Sigmoid colon (tissue), 7 donors: ENCODE results near the gene ZC3H13. TPM values are rescaled to one million over a fixed set of nuclear protein-coding genes. Genes with fewer than 3 reads are reported as not detected.

Source experiments
- DNase-seq: peaks from one replicate; pipeline ENCODE4 v3.0.0-alpha.2; 2019
- H3K27ac ChIP-seq, 4 donors: fragments of 200-600 bp; sonication (generic); one replicate each; pipeline ENCODE4 v1.5.1; 2016 to 2019; ENCODE audit warnings: mild to moderate bottlenecking in 1 of 4
- H3K27me3 ChIP-seq, 3 donors: fragments of 200-600 bp; sonication (generic); one replicate each; pipeline ENCODE4 v1.5.1; 2019; ENCODE audit warnings: mild to moderate bottlenecking in 1 of 3
- H3K36me3 ChIP-seq, 4 donors: fragments of 200-600 bp; sonication (generic); one replicate each; pipeline ENCODE4 v1.5.1; 2016 to 2019
- H3K4me1 ChIP-seq, 4 donors: fragments of 200-600 bp; sonication (generic); one replicate each; pipeline ENCODE4 v1.5.1; 2017 to 2019
- H3K4me3 ChIP-seq, 4 donors: fragments of 200-600 bp; sonication (generic); one replicate each; pipeline ENCODE4 v1.5.1; 2017 to 2019; ENCODE audit warnings: mild to moderate bottlenecking in 2 of 4, moderate library complexity in 1 of 4
- H3K9me3 ChIP-seq, 4 donors: fragments of 200-600 bp in 3 of 4; sonication (generic) in 3 of 4; one replicate each; pipeline versions ENCODE4 v1.5.1 to v1.6.1; 2013 to 2019
- CTCF ChIP-seq, 4 experiments: fragments of 450-650 bp in 3 of 4; fragments of 200-600 bp in 1 of 4; IDR thresholded peaks; one replicate each; pipeline ENCODE4 v1.5.1; 2016 to 2019; ENCODE audit warnings: antibody characterized with exemption in 4 of 4, mild to moderate bottlenecking in 3 of 4, moderate library complexity in 2 of 4
- EP300 ChIP-seq, 4 donors: sonication (generic); formaldehyde crosslinking; IDR thresholded peaks; one replicate each; pipeline ENCODE4 v1.6.1; 2017; ENCODE audit warnings: antibody characterized with exemption in 4 of 4
- POLR2A ChIP-seq, 2 donors: fragments of 450-650 bp; IDR thresholded peaks; one replicate each; pipeline ENCODE4 v1.6.1; 2016; ENCODE audit warnings: antibody characterized with exemption in 2 of 2, mild to moderate bottlenecking in 2 of 2, moderate library complexity in 2 of 2
- POLR2AphosphoS5 ChIP-seq, 4 donors: sonication (generic); formaldehyde crosslinking; IDR thresholded peaks; one replicate each; pipeline ENCODE4 v1.6.1; 2017; ENCODE audit warnings: antibody characterized with exemption in 4 of 4
- WGBS, 2 donors: extraction: QIAGEN DNeasy Blood & Tissue Kit; methylation state at CpG; one replicate each; pipeline ENCODE4 v1.1.7; 2013; 5-methylcytosine and 5-hydroxymethylcytosine counted together
- intact Hi-C: fragments of 100-400 bp; cut with DNase I; formaldehyde crosslinking; loops from one replicate; pipeline ENCODE4 v1.15.1; 2023
- polyA plus RNA-seq, 3 donors: library from polyadenylated mRNA; stranded (reverse); fragments of 200-250 nt; gene quantifications; one replicate each; pipeline ENCODE4 v1.2.3, GENCODE V29; 2013
- total RNA-seq, 4 donors: library from RNA; depleted of rRNA; stranded (reverse); fragments of >200 nt; gene quantifications; one replicate each; pipeline ENCODE4 v1.1.0, GENCODE V29; 2016
- donor health status: healthy with polysubstance abuse.
- donor health status: Bipolar disorder and iron deficiency.
- donor health status: healthy.

Gene ZC3H13
- total and polyA plus RNA-seq, 7 donors = 5.8 to 45.3 (median 30.9) TPM

- peak overlapping the region in 1 of 4 donors; percentile 32 for H3K27ac ChIP-seq
- TF ChIP-seq EP300 (IDR thresholded peaks at IDR 0.05) (no peak), POLR2A (IDR thresholded peaks at IDR 0.05) (no peak), POLR2AphosphoS5 (IDR thresholded peaks at IDR 0.05) (no peak), CTCF (IDR thresholded peaks at IDR 0.05) (no peak)
- 74 to 84% methylated on average over 4 of the region's 4 CpGs for WGBS, 2 donors
These were observed 102.1 kb downstream of the ZC3H13 start for GRCh38 chr13:45950386-45951000.

DNA sequence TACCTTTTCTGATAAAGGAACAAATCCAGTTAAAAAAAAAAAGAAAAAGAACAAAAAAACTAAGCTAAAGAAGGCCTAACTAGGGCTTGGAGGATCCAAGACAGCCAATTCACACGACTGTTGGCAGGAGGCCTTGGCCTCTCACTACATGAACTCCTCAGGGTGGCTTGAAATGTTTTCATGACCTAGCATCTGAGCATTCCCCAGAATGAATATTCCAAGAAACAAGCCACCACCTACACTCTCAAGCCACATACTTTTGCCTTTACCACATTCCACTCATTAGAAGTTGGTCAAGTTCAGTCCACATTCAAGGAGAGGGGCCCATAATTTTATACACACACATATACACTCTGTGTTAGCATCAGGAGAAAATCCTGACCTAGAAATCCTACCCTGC lies 103.4 kb downstream of the ZC3H13 start:
- WGBS, 2 donors = 90 to 93% methylated on average over 1 of the region's 1 CpG
- Histone ChIP-seq H3K4me3 (no peak overlapping the region), H3K9me3 (no peaks in the 10 kb centered on the region), H3K36me3 (peaks cover 0 to 4% (median 0%) of the 10 kb centered on the region in 4 donors), H3K4me1 (no peaks in the 10 kb centered on the region), H3K27ac (no peak overlapping the region), H3K27me3 (no peaks in the 10 kb centered on the region)
- intact Hi-C loops = no loop called here
- TF ChIP-seq CTCF (IDR thresholded peaks at IDR 0.05) (no peak), EP300 (IDR thresholded peaks at IDR 0.05) (no peak), POLR2AphosphoS5 (IDR thresholded peaks at IDR 0.05) (no peak), POLR2A (IDR thresholded peaks at IDR 0.05) (no peak)
- no peak for DNase-seq

More at GRCh38 chr13:45950386-45951000, 102.1 kb downstream of the ZC3H13 start:
- H3K4me3 ChIP-seq = no peak overlapping the region
- no peaks in the 10 kb centered on the region for H3K9me3 ChIP-seq
- intact Hi-C loops = no loop called here
- no peaks in the 10 kb centered on the region for H3K27me3 ChIP-seq
- no peaks in the 10 kb centered on the region for H3K4me1 ChIP-seq
- peaks cover 0 to 11% (median 0%) of the 10 kb centered on the region in 4 donors for H3K36me3 ChIP-seq
- DNase-seq = no peak

- Histone ChIP-seq H3K9me3 (no peaks in the 10 kb centered on the region), H3K4me3 (no peak overlapping the region), H3K36me3 (no peaks in the 10 kb centered on the region), H3K27me3 (no peaks in the 10 kb centered on the region), H3K4me1 (no peaks in the 10 kb centered on the region), H3K27ac (no peak overlapping the region)
- no peak for DNase-seq
- no peak for TF ChIP-seq POLR2A (IDR thresholded peaks at IDR 0.05)
- TF ChIP-seq EP300 (IDR thresholded peaks at IDR 0.05) = no peak
- TF ChIP-seq POLR2AphosphoS5 (IDR thresholded peaks at IDR 0.05) = no peak
- TF ChIP-seq CTCF (IDR thresholded peaks at IDR 0.05) = no peak
- 86 to 89% methylated on average over 2 of the region's 2 CpGs for WGBS, 2 donors
- intact Hi-C loops = no loop called here
These were observed 108.6 kb downstream of the ZC3H13 start for GRCh38 chr13:45943965-45944364.

GRCh38 chr13:45943120-45943519 lies 109.4 kb downstream of the ZC3H13 start:
- Histone ChIP-seq H3K9me3 (no peaks in the 10 kb centered on the region), H3K4me3 (no peak overlapping the region), H3K27me3 (no peaks in the 10 kb centered on the region), H3K36me3 (no peaks in the 10 kb centered on the region), H3K4me1 (no peaks in the 10 kb centered on the region), H3K27ac (no peak overlapping the region)
- WGBS, 2 donors = 49 to 77% methylated on average over 2 of the region's 2 CpGs
- TF ChIP-seq POLR2AphosphoS5 (IDR thresholded peaks at IDR 0.05) = no peak
- no peak for TF ChIP-seq POLR2A (IDR thresholded peaks at IDR 0.05)
- TF ChIP-seq CTCF (IDR thresholded peaks at IDR 0.05) = no peak
- no peak for TF ChIP-seq EP300 (IDR thresholded peaks at IDR 0.05)
- no peak for DNase-seq
- intact Hi-C loops = no loop called here

DNA sequence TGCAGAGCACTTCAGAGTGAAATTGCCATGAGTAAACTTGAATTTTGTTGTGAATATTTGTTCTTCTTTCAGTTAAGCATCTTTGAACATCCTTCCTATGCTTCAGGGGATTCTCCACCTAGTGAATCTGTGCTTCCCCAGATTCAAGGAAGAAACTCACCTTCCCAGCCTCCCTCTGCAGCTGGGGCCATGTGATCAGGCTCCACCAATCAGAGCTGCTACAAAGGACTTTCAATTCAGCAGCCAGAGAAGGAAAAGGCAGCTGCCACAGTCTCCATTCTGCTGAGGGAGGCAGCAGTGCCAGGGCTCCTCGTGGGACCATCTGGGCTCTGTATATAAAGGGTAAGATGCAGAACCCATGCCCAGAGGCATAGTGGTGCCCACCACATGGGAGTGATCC lies 111.3 kb downstream of the ZC3H13 start:
- WGBS, 2 donors = 37 to 64% methylated on average over 1 of the region's 1 CpG
- DNase-seq = no peak
- Histone ChIP-seq H3K36me3 (no peaks in the 10 kb centered on the region), H3K27ac (no peak overlapping the region), H3K4me3 (no peak overlapping the region), H3K27me3 (no peaks in the 10 kb centered on the region), H3K9me3 (no peaks in the 10 kb centered on the region), H3K4me1 (no peaks in the 10 kb centered on the region)
- no peak for TF ChIP-seq POLR2A (IDR thresholded peaks at IDR 0.05)
- TF ChIP-seq EP300 (IDR thresholded peaks at IDR 0.05) = no peak
- no peak for TF ChIP-seq POLR2AphosphoS5 (IDR thresholded peaks at IDR 0.05)
- TF ChIP-seq CTCF (IDR thresholded peaks at IDR 0.05) = no peak
- intact Hi-C loops = no loop called here
